Transverse colon (tissue), 4 donors: ENCODE measurements around the gene PARD6A. TPM values are rescaled to one million over a fixed set of nuclear protein-coding genes. Genes with fewer than 3 reads are reported as not detected.

Experiments
- DNase-seq: peaks from one replicate; pipeline ENCODE4 v3.0.0-alpha.2; 2019
- H3K27ac ChIP-seq, 4 donors: fragments of 200-600 bp; sonication (generic); 2 replicates each; pipeline ENCODE4 v1.5.1; 2016 to 2018; ENCODE audit warnings: inconsistent platforms in 4 of 4
- H3K27me3 ChIP-seq: fragments of 200-600 bp; sonication (generic); 2 replicates; pipeline ENCODE4 v1.5.1; 2017; ENCODE audit warnings: inconsistent platforms
- H3K36me3 ChIP-seq, 4 donors: fragments of 200-600 bp; sonication (generic); 2 replicates each; pipeline ENCODE4 v1.5.1; 2017 to 2019; ENCODE audit warnings: inconsistent platforms in 4 of 4
- H3K4me1 ChIP-seq, 4 donors: fragments of 200-600 bp; sonication (generic); 2 replicates each; pipeline ENCODE4 v1.5.1; 2017 to 2020; ENCODE audit warnings: inconsistent platforms in 4 of 4
- H3K4me3 ChIP-seq, 4 donors: fragments of 200-600 bp; sonication (generic); 1 replicate in 1 of 4; 2 replicates in 3 of 4; pipeline versions ENCODE4 v1.5.1 to v1.6.1; 2017 to 2019; ENCODE audit warnings: inconsistent platforms in 4 of 4
- H3K9me3 ChIP-seq, 2 donors: fragments of 200-600 bp; sonication (generic); 2 replicates each; pipeline ENCODE4 v1.5.1; 2017 to 2019; ENCODE audit warnings: inconsistent platforms in 2 of 2
- CTCF ChIP-seq, 5 experiments: fragments of 200-600 bp in 3 of 5; fragments of 450-650 bp in 2 of 5; sonication (generic) in 3 of 5; IDR thresholded peaks; 1 replicate in 2 of 5; 2 replicates in 3 of 5; pipeline ENCODE4 v1.5.1; 2016 to 2017; ENCODE audit warnings: antibody characterized with exemption in 5 of 5, inconsistent platforms in 3 of 5, mild to moderate bottlenecking in 2 of 5, moderate library complexity in 1 of 5
- EP300 ChIP-seq: sonication (generic); formaldehyde crosslinking; IDR thresholded peaks from one replicate; pipeline ENCODE4 v1.6.1; 2017; ENCODE audit warnings: antibody characterized with exemption, low read depth
- POLR2A ChIP-seq: fragments of 450-650 bp; IDR thresholded peaks from one replicate; pipeline ENCODE4 v1.6.1; 2016; ENCODE audit warnings: antibody characterized with exemption, mild to moderate bottlenecking, moderate library complexity
- POLR2AphosphoS5 ChIP-seq, 3 donors: sonication (generic); formaldehyde crosslinking; IDR thresholded peaks; one replicate each; pipeline ENCODE4 v1.6.1; 2016; ENCODE audit warnings: antibody characterized with exemption in 3 of 3
- WGBS, 2 donors: methylation state at CpG; one replicate each; pipeline ENCODE4 v1.1.5; 2018; ENCODE audit warnings: low coverage in 1 of 2; 5-methylcytosine and 5-hydroxymethylcytosine counted together
- in situ Hi-C, 4 donors: fragments of 200-750 bp; cut with MboI; loops; one replicate each; pipeline versions ENCODE4 v1.15.0 to v1.15.1; 2017; ENCODE audit warnings: low sequenced_read_pairs in 3 of 4, low pct_ligation_motif_present in 1 of 4, low pct_unique_long_range_greater_than_20kb in 1 of 4
- intact Hi-C: fragments of 100-400 bp; cut with DNase I; formaldehyde crosslinking; loops from one replicate; pipeline ENCODE4 v1.15.1; 2023; ENCODE audit warnings: low total_unique reads
- total RNA-seq, 4 donors: library from RNA; depleted of rRNA; stranded (reverse); fragments of >200 nt; gene quantifications; one replicate each; pipeline ENCODE4 v1.1.0, GENCODE V29; 2016

PARD6A gene
- total RNA-seq, 4 donors from 2014 or later = 6.3 to 36.7 (median 9.4) TPM

- in situ Hi-C loops = loop anchor here in 2 of 4 donors (25.0 kb wide), 1 partner anchor 92 kb away; the partner anchor contains the start of gene CTCF (in 2 of the 2)
- DNase-seq = no peak
- intact Hi-C loops = no loop called here
Measured at GRCh38 chr16:67654403-67654911, 6.3 kb upstream of the PARD6A start.

GRCh38 chr16:67655363-67655762 lies 5.4 kb upstream of the PARD6A start:
- Histone ChIP-seq H3K4me3 (no peak overlapping the region), H3K27ac (no peak overlapping the region), H3K27me3 (peaks cover 55% of the 10 kb centered on the region), H3K36me3 (no peaks in the 10 kb centered on the region), H3K4me1 (peaks cover 15 to 17% (median 16%) of the 10 kb centered on the region in 4 donors), H3K9me3 (no peaks in the 10 kb centered on the region)
- in situ Hi-C loops (loop anchor here in 2 of 4 donors (25.0 kb wide), 1 partner anchor 93 kb away; the partner anchor contains the start of gene CTCF (in 2 of the 2)), intact Hi-C loops (no loop called here)
- TF ChIP-seq POLR2A (no peak), CTCF (IDR thresholded peaks at IDR 0.05) (no peak), EP300 (no peak), POLR2AphosphoS5 (IDR thresholded peaks at IDR 0.05) (no peak)
- WGBS, 2 donors = 70 to 80% methylated on average over 1 to 4 of the region's 4 CpGs
- no peak for DNase-seq

More at GRCh38 chr16:67654403-67654911, 6.3 kb upstream of the PARD6A start:
- TF ChIP-seq EP300 (no peak), CTCF (IDR thresholded peaks at IDR 0.05) (no peak), POLR2A (no peak), POLR2AphosphoS5 (IDR thresholded peaks at IDR 0.05) (no peak)
- Histone ChIP-seq H3K27me3 (peaks cover 63% of the 10 kb centered on the region), H3K4me3 (no peak overlapping the region), H3K4me1 (peaks cover 12 to 18% (median 15%) of the 10 kb centered on the region in 4 donors), H3K36me3 (no peaks in the 10 kb centered on the region), H3K9me3 (no peaks in the 10 kb centered on the region), H3K27ac (no peak overlapping the region)
- WGBS, 2 donors = 71 to 85% methylated on average over 2 to 19 of the region's 30 CpGs

- WGBS, 2 donors = 87% methylated on average over 8 of the region's 9 CpGs; no CpG with 5 or more reads in 1 of the 2 donors
- DNase-seq = peak; percentile 5
- Histone ChIP-seq H3K4me3 (no peak overlapping the region), H3K9me3 (no peaks in the 10 kb centered on the region), H3K36me3 (no peaks in the 10 kb centered on the region), H3K27me3 (peaks cover 44% of the 10 kb centered on the region), H3K4me1 (peaks cover 18 to 23% (median 22%) of the 10 kb centered on the region in 4 donors), H3K27ac (no peak overlapping the region)
- in situ Hi-C loops = loop anchor here in 2 of 4 donors (25.0 kb wide), 1 partner anchor 94 kb away; the partner anchor contains the start of gene CTCF (in 2 of the 2)
- TF ChIP-seq EP300 = no peak
- TF ChIP-seq CTCF (IDR thresholded peaks at IDR 0.05) = no peak
- no peak for TF ChIP-seq POLR2A
- TF ChIP-seq POLR2AphosphoS5 (IDR thresholded peaks at IDR 0.05) = no peak
- intact Hi-C loops = no loop called here
Measured at GRCh38 chr16:67656344-67657016, 4.3 kb upstream of the PARD6A start.

GRCh38 chr16:67657017-67657608 lies 3.6 kb upstream of the PARD6A start:
- Histone ChIP-seq H3K4me1 (peaks cover 19 to 26% (median 24%) of the 10 kb centered on the region in 4 donors), H3K27me3 (peaks cover 37% of the 10 kb centered on the region), H3K9me3 (no peaks in the 10 kb centered on the region), H3K27ac (no peak overlapping the region), H3K36me3 (no peaks in the 10 kb centered on the region), H3K4me3 (no peak overlapping the region)
- no peak for TF ChIP-seq POLR2A
- TF ChIP-seq POLR2AphosphoS5 (IDR thresholded peaks at IDR 0.05) = no peak
- TF ChIP-seq EP300 = no peak
- in situ Hi-C loops (loop anchor here in 2 of 4 donors (25.0 kb wide), 1 partner anchor 95 kb away; the partner anchor contains the start of gene CTCF (in 2 of the 2)), intact Hi-C loops (no loop called here)
- DNase-seq = peak; percentile 7
- 90% methylated on average over 12 of the region's 16 CpGs; no CpG with 5 or more reads in 1 of the 2 donors for WGBS, 2 donors
